22Rv1 (cell line): ENCODE results near the gene PCCA.

Experiments used
- ZFX ChIP-seq: fragments of 450-650 bp; IDR thresholded peaks from 2 replicates; pipeline ENCODE4 v1.6.1; 2017; ENCODE audit warnings: antibody characterized with exemption, borderline replicate concordance
- TF ChIP-seq, protein P1 (sequence below): fragments of 450-650 bp; IDR thresholded peaks from 2 replicates; pipeline ENCODE4 v1.5.1; 2017; ENCODE audit warnings: mild to moderate bottlenecking

DNA sequence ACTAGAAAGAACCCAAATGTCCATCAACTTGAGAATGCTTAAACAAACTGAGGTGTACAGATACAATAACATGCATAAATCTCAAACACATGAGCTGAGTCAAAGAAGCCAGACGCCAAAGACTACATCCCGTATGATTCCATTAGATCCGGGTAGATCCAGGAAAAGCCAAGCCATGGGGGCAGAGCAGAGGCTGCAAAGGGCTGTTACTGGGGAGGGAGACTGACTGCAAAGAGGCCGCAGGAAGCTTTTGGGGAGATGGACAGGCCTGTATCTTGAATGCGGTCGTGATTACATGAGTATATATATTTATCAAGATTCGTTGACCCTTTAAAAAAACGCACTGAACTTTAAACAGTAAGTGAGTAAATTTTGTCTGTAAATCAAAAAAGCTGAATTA, 471.0 kb downstream of the PCCA start:
- TF ChIP-seq, protein P1, sequence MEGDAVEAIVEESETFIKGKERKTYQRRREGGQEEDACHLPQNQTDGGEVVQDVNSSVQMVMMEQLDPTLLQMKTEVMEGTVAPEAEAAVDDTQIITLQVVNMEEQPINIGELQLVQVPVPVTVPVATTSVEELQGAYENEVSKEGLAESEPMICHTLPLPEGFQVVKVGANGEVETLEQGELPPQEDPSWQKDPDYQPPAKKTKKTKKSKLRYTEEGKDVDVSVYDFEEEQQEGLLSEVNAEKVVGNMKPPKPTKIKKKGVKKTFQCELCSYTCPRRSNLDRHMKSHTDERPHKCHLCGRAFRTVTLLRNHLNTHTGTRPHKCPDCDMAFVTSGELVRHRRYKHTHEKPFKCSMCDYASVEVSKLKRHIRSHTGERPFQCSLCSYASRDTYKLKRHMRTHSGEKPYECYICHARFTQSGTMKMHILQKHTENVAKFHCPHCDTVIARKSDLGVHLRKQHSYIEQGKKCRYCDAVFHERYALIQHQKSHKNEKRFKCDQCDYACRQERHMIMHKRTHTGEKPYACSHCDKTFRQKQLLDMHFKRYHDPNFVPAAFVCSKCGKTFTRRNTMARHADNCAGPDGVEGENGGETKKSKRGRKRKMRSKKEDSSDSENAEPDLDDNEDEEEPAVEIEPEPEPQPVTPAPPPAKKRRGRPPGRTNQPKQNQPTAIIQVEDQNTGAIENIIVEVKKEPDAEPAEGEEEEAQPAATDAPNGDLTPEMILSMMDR, result no peak
- TF ChIP-seq ZFX, result no peak
